GM19324 (cell line): Measurements from ENCODE around the gene DAB2IP.

Source experiments
- ATAC-seq: cut with Tn5 transposase; IDR thresholded peaks from one replicate; pipeline ENCODE4 v1.9.1; 2021; ENCODE audit warnings: mild to moderate bottlenecking, moderate library complexity; ENCODE audit not compliant: unreplicated experiment, low FRiP score

The DAB2IP gene

DNA sequence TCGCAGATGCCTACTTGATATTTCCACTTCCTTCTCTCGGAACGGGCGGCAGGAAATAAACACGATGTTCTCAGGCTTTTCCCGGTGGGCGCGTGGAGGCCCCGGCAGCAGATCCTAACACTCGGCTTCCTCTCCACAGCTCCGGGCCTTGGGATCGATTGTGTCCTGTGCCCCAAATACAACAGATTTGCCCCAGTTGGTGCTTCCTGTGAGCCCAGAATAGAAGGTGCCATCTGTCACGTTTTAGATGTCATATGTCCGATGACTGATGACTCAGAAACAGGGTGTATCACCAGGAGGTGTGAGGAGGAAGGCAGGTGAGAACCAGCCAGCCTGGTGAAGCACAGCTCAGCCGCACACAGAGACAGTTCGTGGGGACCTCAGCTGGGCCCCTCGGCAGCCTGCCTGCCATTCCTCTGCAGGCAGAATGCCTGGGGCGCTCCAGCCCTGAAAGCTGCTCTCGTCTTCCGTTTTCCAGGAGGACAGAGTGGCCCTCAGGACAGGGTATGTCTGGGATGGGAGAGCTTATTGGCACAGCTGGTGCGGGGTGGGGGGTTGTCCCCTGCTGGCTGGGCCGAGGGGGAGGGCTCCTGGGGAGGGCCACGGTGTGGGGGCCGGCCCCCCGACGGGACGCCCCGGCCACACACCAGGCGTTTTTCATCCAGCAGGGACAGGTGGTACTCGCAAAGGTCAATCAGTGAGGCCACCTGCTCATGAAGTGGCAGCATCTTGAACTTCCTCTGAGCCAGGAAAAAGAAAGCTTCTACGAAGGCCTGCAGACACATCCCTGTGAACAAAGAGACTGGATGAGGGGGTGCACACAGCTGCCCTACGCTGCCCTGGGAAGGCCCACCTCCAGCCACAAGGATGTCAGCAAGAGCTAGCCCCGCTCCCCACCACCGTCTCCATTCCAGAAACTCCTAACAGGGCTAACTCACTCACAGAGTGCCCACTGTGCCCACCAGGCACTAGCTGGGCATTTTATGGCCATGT lies 171.0 kb downstream of the DAB2IP start:
- ATAC-seq = no peak

DNA sequence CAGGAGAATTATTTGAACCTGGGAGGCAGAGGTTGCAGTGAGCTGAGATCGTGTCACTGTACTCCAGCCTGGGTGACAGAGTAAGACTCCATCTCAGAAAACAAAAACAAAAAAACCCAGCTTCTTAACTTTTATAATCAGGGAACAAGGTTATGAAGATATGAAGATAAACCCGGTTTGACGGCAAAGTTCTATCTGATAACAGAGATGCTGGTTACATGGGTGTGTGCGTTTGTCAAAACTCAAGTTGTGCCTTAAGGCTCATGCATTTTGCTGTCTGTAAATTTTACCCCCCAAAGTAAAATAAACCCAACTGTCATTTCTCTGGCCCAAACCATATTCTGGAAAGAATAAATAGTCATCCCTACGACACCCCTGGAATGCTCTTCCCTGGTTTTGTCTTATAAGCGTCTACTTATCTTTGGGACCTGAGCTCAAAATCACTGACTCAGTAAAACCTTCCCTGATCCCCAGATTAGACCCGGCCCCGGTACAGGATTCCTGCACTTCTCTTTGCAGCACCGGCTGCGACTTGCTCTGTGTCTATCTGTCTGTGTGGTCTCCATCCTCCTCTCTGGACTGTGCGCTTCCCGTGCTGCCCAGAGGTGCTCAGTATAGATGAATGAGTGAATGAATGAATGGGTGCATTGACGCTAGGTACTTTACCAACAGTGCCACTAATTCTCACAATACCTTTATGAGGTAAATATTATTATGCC lies 172.2 kb downstream of the DAB2IP start:
- ATAC-seq = no peak

DNA sequence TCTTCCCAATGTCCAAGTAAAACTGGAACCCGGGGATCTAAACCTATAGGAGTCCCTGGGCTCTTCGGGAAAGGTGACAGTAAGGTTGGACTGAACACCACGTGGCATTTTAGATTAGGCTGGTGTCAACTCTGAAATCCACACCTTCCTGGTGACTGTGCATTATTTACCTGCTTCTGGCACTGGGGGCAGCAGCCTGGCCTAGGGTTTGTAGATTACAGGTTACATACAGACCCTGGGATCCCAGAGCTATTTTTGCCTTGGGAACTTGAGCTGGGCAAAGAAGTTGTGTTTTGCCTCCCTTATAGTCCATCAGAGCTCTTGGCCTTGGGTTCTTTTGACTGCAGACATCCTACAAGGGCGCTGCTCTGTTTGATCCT lies 173.2 kb downstream of the DAB2IP start:
- ATAC-seq = no peak

- ATAC-seq = no peak
Measured at GRCh38 chr9:121825031-121825691, 173.7 kb downstream of the DAB2IP start.

DNA sequence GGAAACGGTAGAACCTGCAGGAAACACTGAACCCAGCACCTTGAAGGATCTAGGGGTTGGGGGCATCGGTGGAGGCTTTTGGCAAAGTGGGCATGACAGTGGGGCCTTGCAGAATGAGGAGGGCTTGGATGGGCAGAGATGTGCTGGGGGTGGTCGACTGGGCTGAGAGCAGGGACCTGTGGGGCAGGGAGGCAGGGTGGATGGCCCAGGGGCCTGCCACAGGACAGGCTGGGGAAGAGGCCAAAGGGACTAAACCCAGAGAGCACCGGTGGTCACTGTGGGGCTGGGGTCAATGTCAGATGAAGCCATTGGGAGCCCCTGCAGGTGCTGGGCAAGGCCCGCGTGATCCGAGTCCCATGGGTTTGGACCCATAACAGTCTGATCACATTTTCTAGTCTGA lies 175.3 kb downstream of the DAB2IP start:
- ATAC-seq = no peak

DNA sequence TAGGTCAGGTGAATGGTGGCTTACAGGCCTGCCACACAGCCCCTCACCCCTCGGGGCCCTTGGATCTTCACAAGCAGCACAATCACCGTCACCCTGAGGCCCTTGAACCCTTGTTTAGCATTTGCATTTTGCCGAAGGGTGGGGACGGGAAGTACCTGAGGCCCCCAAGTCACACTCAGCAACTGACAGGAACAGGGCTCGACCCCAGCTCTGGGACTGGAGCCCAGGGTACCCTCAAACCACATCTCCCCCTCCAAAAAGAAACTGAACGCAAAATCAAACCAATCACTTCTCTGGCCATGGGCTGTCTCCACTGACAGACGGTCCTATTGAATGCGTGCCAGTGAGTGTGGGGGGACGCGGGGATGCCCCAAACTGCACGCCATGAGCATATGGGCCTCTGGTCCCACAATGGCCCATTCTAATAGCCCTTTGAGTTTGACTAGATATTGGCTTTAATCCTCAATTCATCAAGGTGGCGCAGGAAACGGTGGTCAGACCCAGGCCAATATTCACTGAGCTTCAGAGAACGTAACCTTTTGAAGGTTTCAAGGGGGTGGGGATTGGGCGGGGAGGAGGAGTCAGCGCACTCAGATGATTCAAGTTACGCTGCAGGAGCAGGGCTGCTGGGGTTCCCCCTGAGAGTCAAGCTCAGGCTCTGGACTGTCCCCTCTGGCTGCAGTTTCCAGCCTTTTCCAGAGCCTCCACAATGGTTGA lies 176.0 kb downstream of the DAB2IP start:
- no peak for ATAC-seq

DNA sequence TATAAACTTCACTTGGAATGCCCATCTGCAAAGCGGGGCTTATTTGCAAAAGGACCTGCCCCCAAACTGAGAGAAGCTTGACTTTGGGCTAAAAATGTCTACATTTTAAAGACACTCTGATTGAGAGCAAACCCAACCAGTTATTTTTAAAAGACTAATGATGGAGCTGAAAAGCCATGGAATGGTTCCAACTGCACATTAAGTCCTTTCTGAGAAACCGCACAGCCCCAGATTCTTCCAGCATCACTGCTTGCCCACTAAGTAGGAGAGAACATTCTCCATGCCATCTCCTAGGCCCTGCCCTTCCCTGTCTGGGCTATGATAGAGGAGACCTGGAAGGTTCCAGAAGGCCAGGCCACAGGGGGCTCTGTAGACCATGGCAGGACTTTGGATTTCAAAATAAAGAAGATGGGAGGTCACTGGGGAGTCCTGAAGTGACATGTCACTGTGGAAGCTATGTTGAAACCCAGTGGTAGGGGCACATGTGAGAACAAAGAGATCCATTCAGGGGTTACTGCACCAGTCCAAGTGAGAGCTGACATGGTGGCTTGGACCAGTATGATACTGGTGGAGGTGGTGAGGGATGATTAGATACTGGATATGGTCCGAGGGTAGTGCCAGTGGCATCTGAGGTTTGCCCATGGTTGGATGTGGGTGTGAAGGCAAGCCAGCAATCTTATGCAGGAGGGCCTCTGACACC lies 179.2 kb downstream of the DAB2IP start:
- ATAC-seq = no peak

DNA sequence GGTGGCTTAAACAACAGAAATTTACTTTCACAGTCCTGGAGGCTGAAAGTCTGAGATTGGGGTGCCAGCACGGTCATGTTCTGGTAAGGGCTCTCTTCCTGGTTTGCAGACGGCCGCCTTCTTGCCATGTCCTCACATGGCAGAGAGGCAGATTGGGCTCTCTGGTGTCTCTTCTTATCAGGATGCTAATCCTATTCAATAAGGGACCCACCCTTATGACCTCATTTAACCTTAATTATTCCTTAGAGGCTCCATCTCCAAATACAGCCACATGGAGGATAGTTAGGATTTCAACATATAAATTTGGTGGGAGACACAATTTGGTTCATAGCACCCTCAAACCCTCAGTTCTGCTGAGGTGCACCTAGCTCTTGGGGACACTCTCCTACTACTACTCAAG lies 180.4 kb downstream of the DAB2IP start:
- no peak for ATAC-seq

- ATAC-seq = no peak
Measured at GRCh38 chr9:121833061-121833460, 181.6 kb downstream of the DAB2IP start.
